Heart left ventricle (tissue), 16 donors: ENCODE results near the gene ACSF2. TPM values are rescaled to one million over a fixed set of nuclear protein-coding genes. Genes with fewer than 3 reads are reported as not detected.

Source experiments
- ATAC-seq, 4 donors: fragments of 200-7000 bp; cut with Tn5 transposase; one replicate each; pipeline ENCODE4 v1.9.1; 2020 to 2022; ENCODE audit warnings: moderate library complexity in 4 of 4, mild to moderate bottlenecking in 3 of 4, moderate number of reproducible peaks in 1 of 4
- DNase-seq, 5 donors: peaks; one replicate each; pipeline ENCODE4 v3.0.0-alpha.2; 2020
- H3K27ac ChIP-seq, 12 donors: fragments of 200-600 bp; sonication (generic) in 4 of 12; one replicate each; pipeline versions ENCODE4 v1.5.0 to v1.8.0; 2016 to 2022; ENCODE audit warnings: mild to moderate bottlenecking in 2 of 12
- H3K27me3 ChIP-seq, 9 donors: fragments of 200-600 bp; sonication (generic) in 2 of 9; one replicate each; pipeline versions ENCODE4 v1.5.1 to v1.8.0; 2016 to 2022; ENCODE audit warnings: mild to moderate bottlenecking in 3 of 9
- H3K36me3 ChIP-seq, 9 donors: fragments of 200-600 bp; sonication (generic) in 2 of 9; one replicate each; pipeline versions ENCODE4 v1.5.0 to v1.8.0; 2018 to 2022; ENCODE audit warnings: mild to moderate bottlenecking in 2 of 9
- H3K4me1 ChIP-seq, 12 donors: fragments of 200-600 bp; sonication (generic) in 4 of 12; one replicate each; pipeline versions ENCODE4 v1.5.0 to v1.8.0; 2016 to 2022; ENCODE audit warnings: mild to moderate bottlenecking in 3 of 12
- H3K4me3 ChIP-seq, 12 donors: fragments of 200-600 bp; sonication (generic) in 4 of 12; one replicate each; pipeline versions ENCODE4 v1.5.0 to v1.8.0; 2017 to 2022; ENCODE audit warnings: mild to moderate bottlenecking in 9 of 12, moderate library complexity in 4 of 12
- H3K9me3 ChIP-seq, 12 donors: fragments of 200-600 bp; sonication (generic) in 4 of 12; one replicate each; pipeline versions ENCODE4 v1.5.0 to v1.8.0; 2016 to 2022; ENCODE audit warnings: mild to moderate bottlenecking in 1 of 12
- CTCF ChIP-seq, 12 donors: fragments of 200-600 bp; sonication (generic) in 4 of 12; IDR thresholded peaks; one replicate each; pipeline versions ENCODE4 v1.5.0 to v1.8.0; 2018 to 2022; ENCODE audit warnings: antibody characterized with exemption in 12 of 12, mild to moderate bottlenecking in 5 of 12
- POLR2A ChIP-seq, 2 donors: fragments of 450-650 bp; IDR thresholded peaks; one replicate each; pipeline ENCODE4 v1.6.1; 2017; ENCODE audit warnings: antibody characterized with exemption in 2 of 2, mild to moderate bottlenecking in 2 of 2, moderate library complexity in 2 of 2
- WGBS, 4 donors: extraction: QIAGEN DNeasy Blood & Tissue Kit in 2 of 4; methylation state at CpG; one replicate each; pipeline versions ENCODE4 v1.1.5 to v1.1.7; 2013 to 2018; 5-methylcytosine and 5-hydroxymethylcytosine counted together
- intact Hi-C, 10 donors: fragments of 100-400 bp; cut with DNase I; formaldehyde crosslinking; loops; one replicate each; pipeline versions ENCODE4 v1.11.1 to v1.14.2; 2022
- polyA plus RNA-seq, 2 donors: library from polyadenylated mRNA; stranded (reverse); fragments of 200-250 nt; gene quantifications; one replicate each; pipeline ENCODE4 v1.2.3, GENCODE V29; 2013
- total RNA-seq, 9 donors: library from RNA; depleted of rRNA in 2 of 9; stranded (reverse); fragments of >200 nt in 2 of 9; fragmentation: NEBNext Ultra II Directional in 3 of 9; extraction: Animal tissue kit (Norgen Biotek cat#: 25700) in 3 of 9; gene quantifications; one replicate each; pipeline versions ENCODE4 v1.1.0 to v1.2.4, GENCODE V29; 2016 to 2023
- donor health status: ischemic (EF 13 %, LVEDD 7.1; RV severe dilation, severe dysfunction).
- donor health status: healthy with polysubstance abuse.
- donor health status: DM: no; HTN: yes; CAD: no.
- donor health status: DM: no; HTN: no; CAD: no.
- donor health status: ischemic (EF 25% LVEDD 6.9; RV normal size, moderate dysfunction).
- donor health status: ischemic (EF 25% LVEDD 5.7; RV mildly dilated, moderate dysfunction).
- donor health status: healthy.
- donor health status: DM: yes; HTN: yes; CAD: no.
- donor health status: ischemic (EF 35%, LVEDD 5.7; RV mildly dilated, moderate dysfunction).
- donor health status: nonischemic (EF 11% LVEDD 7.7; RV severe dilation, severe dysfunction).
- donor health status: DM: yes; HTN: yes; CAD: no.
- donor health status: PGD.
- donor health status: ischemic (EF 29% LVEDD 5.4; RV normal size, mild dysfunction).
- donor health status: nonischemic (EF 23%, LVEDD 6.1; RV moderate dilation, normal function).

The ACSF2 gene
- total and polyA plus RNA-seq, 11 donors: 6.5 to 31.6 (median 17.4) TPM

- ATAC-seq: no peak
- intact Hi-C loops: no loop called here
- H3K9me3 ChIP-seq: no peaks in the 10 kb centered on the region
- 52 to 67% (median 59%) methylated on average over 3 of the region's 3 CpGs for WGBS, 4 donors
- H3K36me3 ChIP-seq: no peaks in the 10 kb centered on the region
- no peak overlapping the region for H3K4me3 ChIP-seq
- TF ChIP-seq POLR2A (IDR thresholded peaks at IDR 0.05) (no peak), CTCF (IDR thresholded peaks at IDR 0.05) (no peak)
- H3K27me3 ChIP-seq: no peaks in the 10 kb centered on the region
- no peak for DNase-seq
- H3K4me1 ChIP-seq: no peaks in the 10 kb centered on the region
- H3K27ac ChIP-seq: no peak overlapping the region
These were observed 67.7 kb downstream of the ACSF2 start for GRCh38 chr17:50493744-50494143.

- 87 to 91% (median 89%) methylated on average over 8 of the region's 8 CpGs for WGBS, 4 donors
- intact Hi-C loops: no loop called here
These were observed 69.3 kb downstream of the ACSF2 start for GRCh38 chr17:50495217-50495823.

GRCh38 chr17:50495918-50496317 is 69.9 kb downstream of the ACSF2 start:
- whole genome bisulfite sequencing, 4 donors: 90 to 97% (median 95%) methylated on average over 8 of the region's 8 CpGs
- TF ChIP-seq CTCF (IDR thresholded peaks at IDR 0.05): no peak
- no peak for TF ChIP-seq POLR2A (IDR thresholded peaks at IDR 0.05)
- Histone ChIP-seq H3K27me3 (no peaks in the 10 kb centered on the region), H3K4me1 (no peaks in the 10 kb centered on the region), H3K9me3 (no peaks in the 10 kb centered on the region), H3K36me3 (no peaks in the 10 kb centered on the region), H3K4me3 (no peak overlapping the region), H3K27ac (no peak overlapping the region)
- DNase-seq: no peak
- ATAC-seq: no peak
- intact Hi-C loops: no loop called here

More at GRCh38 chr17:50495217-50495823, 69.3 kb downstream of the ACSF2 start:
- Histone ChIP-seq H3K27me3 (no peaks in the 10 kb centered on the region), H3K4me1 (no peaks in the 10 kb centered on the region), H3K36me3 (no peaks in the 10 kb centered on the region), H3K27ac (no peak overlapping the region), H3K9me3 (no peaks in the 10 kb centered on the region), H3K4me3 (no peak overlapping the region)
- ATAC-seq: peak in 1 of 4 donors; percentile 13
- no peak for DNase-seq
- TF ChIP-seq POLR2A (IDR thresholded peaks at IDR 0.05) (no peak), CTCF (IDR thresholded peaks at IDR 0.05) (no peak)

- WGBS, 4 donors: 78 to 92% (median 87%) methylated on average over 5 to 7 of the region's 7 CpGs
These were observed 72.2 kb downstream of the ACSF2 start for GRCh38 chr17:50498021-50498874.

More at GRCh38 chr17:50498021-50498874, 72.2 kb downstream of the ACSF2 start:
- Histone ChIP-seq H3K27me3 (no peaks in the 10 kb centered on the region), H3K9me3 (no peaks in the 10 kb centered on the region), H3K36me3 (no peaks in the 10 kb centered on the region), H3K27ac (no peak overlapping the region), H3K4me1 (no peaks in the 10 kb centered on the region), H3K4me3 (no peak overlapping the region)
- TF ChIP-seq POLR2A (IDR thresholded peaks at IDR 0.05) (no peak), CTCF (IDR thresholded peaks at IDR 0.05) (no peak)
- intact Hi-C loops: no loop called here
- no peak for DNase-seq
- no peak for ATAC-seq
